IPS-15b (cell line): Measurements from ENCODE around the gene CORO2B.
"Not testable (repeated sequence)": the region's sequence is repeated elsewhere in the genome, so short reads cannot be mapped to it uniquely, and the experiment has no call there.

Experiments used
- H3K27me3 ChIP-seq: one replicate; pipeline ENCODE4 v1.6.1; 2013; ENCODE audit warnings: low read length; ENCODE audit not compliant: control insufficient read depth, insufficient read depth
- H3K36me3 ChIP-seq: one replicate; pipeline ENCODE4 v1.6.1; 2013; ENCODE audit warnings: low read length; ENCODE audit not compliant: control insufficient read depth, insufficient read depth
- H3K4me1 ChIP-seq: one replicate; pipeline ENCODE4 v1.6.1; 2013; ENCODE audit warnings: mild to moderate bottlenecking, low read length; ENCODE audit not compliant: control insufficient read depth, insufficient read depth
- H3K4me3 ChIP-seq: one replicate; pipeline ENCODE4 v1.5.1; 2013; ENCODE audit warnings: low read depth, low read length
- H3K9ac ChIP-seq: one replicate; pipeline ENCODE4 v1.6.1; 2013; ENCODE audit warnings: low read depth, mild to moderate bottlenecking, low read length
- H3K9me3 ChIP-seq: one replicate; pipeline ENCODE4 v1.6.1; 2013; ENCODE audit warnings: mild to moderate bottlenecking, low read length; ENCODE audit not compliant: control insufficient read depth, insufficient read depth

The CORO2B gene

GRCh38 chr15:68751622-68752021, 172.8 kb downstream of the CORO2B start:
- no peaks in the 10 kb centered on the region for H3K4me1 ChIP-seq
- no peaks in the 10 kb centered on the region for H3K27me3 ChIP-seq
- H3K36me3 ChIP-seq, result no peaks in the 10 kb centered on the region
- H3K9ac ChIP-seq, result no peak overlapping the region
- H3K9me3 ChIP-seq, result no peaks in the 10 kb centered on the region
- H3K4me3 ChIP-seq, result no peak overlapping the region

GRCh38 chr15:68755731-68756130, 176.9 kb downstream of the CORO2B start:
- Histone ChIP-seq H3K4me3 (no peak overlapping the region), H3K9ac (no peak overlapping the region), H3K36me3 (no peaks in the 10 kb centered on the region), H3K4me1 (no peaks in the 10 kb centered on the region), H3K27me3 (no peaks in the 10 kb centered on the region), H3K9me3 (no peaks in the 10 kb centered on the region)

DNA sequence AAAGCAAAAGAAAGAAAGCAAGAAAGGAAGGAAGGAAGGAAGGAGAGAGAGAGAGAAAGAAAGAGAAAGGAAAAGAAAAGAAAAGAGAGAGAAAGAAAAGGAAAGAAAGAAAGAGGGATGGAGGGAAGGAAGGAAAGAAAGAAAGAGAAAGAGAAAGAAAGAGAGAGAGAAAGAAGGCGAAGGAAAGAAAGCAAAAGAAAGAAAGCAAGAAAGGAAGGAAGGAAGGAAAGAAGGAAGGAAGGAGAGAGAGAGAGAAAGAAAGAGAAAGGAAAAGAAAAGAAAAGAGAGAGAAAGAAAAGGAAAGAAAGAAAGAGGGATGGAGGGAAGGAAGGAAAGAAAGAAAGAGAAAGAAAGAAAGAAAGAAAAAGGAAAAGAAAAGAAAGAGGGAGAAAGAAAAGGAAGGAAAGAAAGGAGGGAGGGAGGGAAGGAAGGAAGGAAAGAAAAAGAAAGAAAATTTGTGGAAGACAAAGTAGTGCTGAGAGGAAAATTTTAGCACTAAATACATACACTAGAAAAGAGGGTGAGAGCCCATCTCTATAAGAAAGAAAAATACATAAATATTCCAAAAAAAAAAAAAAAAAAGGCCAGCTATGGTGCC, 181.3 kb downstream of the CORO2B start:
- not testable (repeated sequence) for H3K9ac ChIP-seq, H3K4me1 ChIP-seq, H3K4me3 ChIP-seq, H3K27me3 ChIP-seq, H3K36me3 ChIP-seq, H3K9me3 ChIP-seq

GRCh38 chr15:68763063-68763462, 184.3 kb downstream of the CORO2B start:
- Histone ChIP-seq H3K4me1 (no peaks in the 10 kb centered on the region), H3K27me3 (no peaks in the 10 kb centered on the region), H3K9me3 (no peaks in the 10 kb centered on the region), H3K9ac (no peak overlapping the region), H3K4me3 (no peak overlapping the region), H3K36me3 (no peaks in the 10 kb centered on the region)

- H3K4me1 ChIP-seq, result no peaks in the 10 kb centered on the region
- H3K9ac ChIP-seq, result no peak overlapping the region
- no peaks in the 10 kb centered on the region for H3K27me3 ChIP-seq
- no peaks in the 10 kb centered on the region for H3K36me3 ChIP-seq
- no peaks in the 10 kb centered on the region for H3K9me3 ChIP-seq
- H3K4me3 ChIP-seq, result no peak overlapping the region
Observed at GRCh38 chr15:68764090-68764489, 185.3 kb downstream of the CORO2B start.

DNA sequence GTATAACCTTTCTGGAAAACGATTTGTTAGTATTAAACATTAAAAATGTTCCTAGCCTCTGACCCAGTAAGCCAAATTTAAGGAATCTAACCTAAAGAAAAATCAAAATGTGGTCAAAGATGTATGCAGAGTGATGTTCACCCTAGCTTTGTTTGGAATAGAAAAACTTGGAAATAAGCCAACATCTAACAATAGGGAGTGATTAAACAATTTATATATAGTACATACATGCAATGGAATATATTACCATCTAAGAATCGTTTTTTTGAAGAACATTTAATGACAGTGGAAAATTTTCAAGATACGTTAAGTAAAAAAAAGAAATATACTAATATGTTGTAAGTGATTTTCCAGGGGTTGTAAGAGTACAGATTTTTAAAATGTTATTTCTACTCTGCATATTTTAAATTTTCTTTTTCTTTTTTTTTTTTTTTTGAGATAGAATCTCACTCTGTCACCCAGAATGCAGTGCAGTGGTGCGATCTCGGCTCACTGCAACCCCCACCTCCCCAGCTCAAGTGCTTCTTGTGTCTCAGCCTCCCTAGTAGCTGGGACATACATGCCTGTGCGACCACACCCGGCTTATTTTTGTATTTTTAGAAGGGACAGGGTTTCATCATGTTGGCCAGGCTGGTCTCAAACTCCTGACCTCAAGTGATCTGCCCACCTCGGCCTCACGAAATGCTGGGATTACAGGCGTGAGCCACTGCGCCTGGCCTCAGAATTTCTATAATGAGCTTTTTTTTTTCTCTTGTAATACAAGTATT, 187.0 kb downstream of the CORO2B start:
- Histone ChIP-seq H3K36me3 (no peaks in the 10 kb centered on the region), H3K27me3 (no peaks in the 10 kb centered on the region), H3K4me3 (no peak overlapping the region), H3K9ac (no peak overlapping the region), H3K4me1 (no peaks in the 10 kb centered on the region), H3K9me3 (no peaks in the 10 kb centered on the region)

DNA sequence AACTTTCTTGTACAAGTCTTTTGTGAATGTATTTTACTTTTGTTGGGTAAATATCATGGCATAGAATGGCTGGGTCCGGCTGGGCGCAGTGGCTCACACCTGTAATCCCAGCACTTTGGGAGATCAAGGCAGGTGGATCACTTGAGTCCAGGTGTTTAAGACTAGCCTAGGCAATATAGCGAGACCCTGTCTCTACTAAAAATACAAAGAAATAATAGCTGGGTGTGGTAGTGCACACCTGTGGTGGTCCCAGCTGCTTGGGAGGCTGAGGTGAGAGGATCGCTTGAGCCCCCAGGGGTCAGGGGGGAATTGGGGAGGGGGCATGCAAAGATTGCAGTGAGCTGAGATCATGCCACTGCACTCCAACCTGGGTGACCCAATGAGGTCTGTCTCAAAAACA, 189.0 kb downstream of the CORO2B start:
- Histone ChIP-seq H3K4me1 (no peaks in the 10 kb centered on the region), H3K9ac (no peak overlapping the region), H3K9me3 (no peaks in the 10 kb centered on the region), H3K36me3 (no peaks in the 10 kb centered on the region), H3K4me3 (no peak overlapping the region), H3K27me3 (no peaks in the 10 kb centered on the region)

DNA sequence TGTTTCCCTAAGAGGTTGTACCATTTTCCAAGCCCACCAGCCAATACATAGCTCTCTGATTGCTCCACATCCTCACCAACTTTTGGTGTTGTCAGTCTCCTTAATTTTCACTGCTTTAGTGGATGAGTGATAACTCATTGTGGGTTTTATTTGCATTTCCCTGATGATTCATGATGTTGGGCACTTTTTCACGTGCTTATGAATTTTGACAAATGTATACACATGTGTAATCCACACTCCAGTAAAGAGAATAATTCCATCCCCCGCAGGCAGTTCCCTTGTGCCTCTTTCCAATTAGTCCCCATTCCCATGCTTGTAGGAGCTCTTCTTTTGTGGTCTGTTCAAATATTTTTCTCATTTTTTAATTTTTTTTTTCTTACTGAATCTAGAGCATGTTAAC, 189.5 kb downstream of the CORO2B start:
- no peaks in the 10 kb centered on the region for H3K9me3 ChIP-seq
- H3K9ac ChIP-seq, result no peak overlapping the region
- H3K27me3 ChIP-seq, result no peaks in the 10 kb centered on the region
- H3K4me1 ChIP-seq, result no peaks in the 10 kb centered on the region
- no peaks in the 10 kb centered on the region for H3K36me3 ChIP-seq
- no peak overlapping the region for H3K4me3 ChIP-seq

- H3K4me1 ChIP-seq, result no peaks in the 10 kb centered on the region
- no peaks in the 10 kb centered on the region for H3K27me3 ChIP-seq
- H3K4me3 ChIP-seq, result no peak overlapping the region
- H3K36me3 ChIP-seq, result no peaks in the 10 kb centered on the region
- no peak overlapping the region for H3K9ac ChIP-seq
- H3K9me3 ChIP-seq, result no peaks in the 10 kb centered on the region
Observed at GRCh38 chr15:68769702-68770101, 190.9 kb downstream of the CORO2B start.

GRCh38 chr15:68770216-68770615, 191.4 kb downstream of the CORO2B start:
- H3K9me3 ChIP-seq, result no peaks in the 10 kb centered on the region
- no peak overlapping the region for H3K9ac ChIP-seq
- no peak overlapping the region for H3K4me3 ChIP-seq
- no peaks in the 10 kb centered on the region for H3K27me3 ChIP-seq
- no peaks in the 10 kb centered on the region for H3K36me3 ChIP-seq
- H3K4me1 ChIP-seq, result no peaks in the 10 kb centered on the region

- Histone ChIP-seq H3K27me3 (no peaks in the 10 kb centered on the region), H3K9me3 (no peaks in the 10 kb centered on the region), H3K4me3 (no peak overlapping the region), H3K9ac (no peak overlapping the region), H3K4me1 (no peaks in the 10 kb centered on the region), H3K36me3 (peaks cover 5% of the 10 kb centered on the region)
Observed at GRCh38 chr15:68773036-68773435, 194.2 kb downstream of the CORO2B start.

DNA sequence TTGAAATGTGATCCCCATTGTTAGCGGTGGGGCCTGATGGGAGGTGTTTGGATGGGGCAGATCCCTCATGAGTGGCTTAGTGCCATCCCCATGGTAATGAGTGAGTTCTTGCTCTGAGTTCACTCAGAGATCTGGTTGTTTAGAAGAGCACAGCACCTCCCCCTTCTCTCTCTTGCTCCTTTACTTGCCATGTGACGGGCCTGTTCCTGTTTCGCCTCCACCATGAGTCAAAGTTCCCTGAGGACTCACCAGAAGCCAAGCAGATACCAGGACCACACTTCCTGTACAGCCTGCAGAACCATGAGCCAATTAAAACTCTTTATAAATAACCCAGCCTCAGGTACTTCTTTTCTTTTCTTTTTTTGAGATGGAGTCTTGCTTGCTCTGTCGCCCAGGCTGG, 195.3 kb downstream of the CORO2B start:
- Histone ChIP-seq H3K9me3 (no peaks in the 10 kb centered on the region), H3K4me3 (no peak overlapping the region), H3K36me3 (peaks cover 5% of the 10 kb centered on the region), H3K9ac (no peak overlapping the region), H3K27me3 (no peaks in the 10 kb centered on the region), H3K4me1 (no peaks in the 10 kb centered on the region)
